Breast epithelium (tissue), 4 donors: ENCODE data around the gene TNKS1BP1. TPM values are rescaled to one million over a fixed set of nuclear protein-coding genes. Genes with fewer than 3 reads are reported as not detected.

Experiments used
- DNase-seq, 2 donors: peaks; one replicate each; pipeline ENCODE4 v3.0.0-alpha.2; 2019; ENCODE audit warnings: low spot score in 2 of 2
- H3K27ac ChIP-seq, 2 donors: fragments of 200-600 bp; sonication (generic) in 1 of 2; one replicate each; pipeline ENCODE4 v1.5.1; 2016 to 2019; ENCODE audit warnings: mild to moderate bottlenecking in 1 of 2
- H3K27me3 ChIP-seq, 2 donors: fragments of 200-600 bp; sonication (generic) in 1 of 2; one replicate each; pipeline versions ENCODE4 v1.5.1 to v1.6.0; 2017 to 2019; ENCODE audit warnings: control low read depth in 1 of 2, mild to moderate bottlenecking in 1 of 2
- H3K36me3 ChIP-seq: fragments of 200-600 bp; one replicate; pipeline ENCODE4 v1.5.1; 2019
- H3K4me1 ChIP-seq, 2 donors: fragments of 200-600 bp; sonication (generic); one replicate each; pipeline ENCODE4 v1.5.1; 2016 to 2019; ENCODE audit warnings: control low read depth in 1 of 2
- H3K4me3 ChIP-seq, 3 donors: fragments of 200-600 bp; sonication (generic); 1 replicate in 2 of 3; 2 replicates in 1 of 3; pipeline ENCODE4 v1.5.1; 2016 to 2019; ENCODE audit warnings: mild to moderate bottlenecking in 3 of 3, moderate library complexity in 2 of 3
- H3K9me3 ChIP-seq, 2 donors: fragments of 200-600 bp; sonication (generic) in 1 of 2; one replicate each; pipeline ENCODE4 v1.5.1; 2016 to 2019; ENCODE audit warnings: control low read depth in 1 of 2
- CTCF ChIP-seq, 3 donors: fragments of 450-650 bp; IDR thresholded peaks; one replicate each; pipeline ENCODE4 v1.5.1; 2016 to 2017; ENCODE audit warnings: antibody characterized with exemption in 3 of 3, mild to moderate bottlenecking in 3 of 3, moderate library complexity in 3 of 3
- POLR2A ChIP-seq: fragments of 450-650 bp; IDR thresholded peaks from one replicate; pipeline ENCODE4 v1.6.1; 2016; ENCODE audit warnings: antibody characterized with exemption, mild to moderate bottlenecking, moderate library complexity
- POLR2AphosphoS5 ChIP-seq, 3 donors: sonication (generic); formaldehyde crosslinking; IDR thresholded peaks; one replicate each; pipeline ENCODE4 v1.6.1; 2017; ENCODE audit warnings: antibody characterized with exemption in 3 of 3
- intact Hi-C: fragments of 100-400 bp; cut with DNase I; formaldehyde crosslinking; loops from one replicate; pipeline ENCODE4 v1.15.1; 2023; ENCODE audit warnings: low total_unique reads
- total RNA-seq, 3 donors: library from RNA; depleted of rRNA; stranded (reverse); fragments of >200 nt; gene quantifications; one replicate each; pipeline ENCODE4 v1.1.0, GENCODE V29; 2016

Gene TNKS1BP1
- total RNA-seq, 3 donors from 2014 or later: 79.3 to 111 (median 82.7) TPM

DNA sequence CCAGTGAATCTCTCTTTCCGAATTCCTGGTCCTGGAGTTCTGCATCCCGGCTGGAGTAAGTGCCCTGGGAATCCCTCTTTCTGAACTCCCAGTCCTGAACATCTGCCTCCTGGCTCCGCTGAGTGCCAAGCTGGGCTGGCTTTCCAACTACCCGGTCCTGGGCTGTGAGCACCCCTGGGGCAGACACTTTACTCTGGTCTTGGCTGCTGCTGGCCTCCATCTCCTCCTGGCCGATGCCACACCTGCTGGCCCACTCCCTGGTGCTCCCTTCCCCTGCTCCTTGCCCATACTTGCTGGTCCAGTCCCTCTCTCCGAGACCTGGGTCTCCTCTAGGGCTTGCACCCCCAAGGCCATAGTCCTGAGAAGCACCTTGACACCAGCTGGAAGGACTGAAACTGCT is 14.7 kb downstream of the TNKS1BP1 start:
- DNase-seq: no peak
- intact Hi-C loops: no loop called here
- H3K9me3 ChIP-seq: no peaks in the 10 kb centered on the region
- H3K36me3 ChIP-seq: no peaks in the 10 kb centered on the region
- H3K27ac ChIP-seq: peak overlapping the region; percentile 86 to 92
- no peaks in the 10 kb centered on the region for H3K27me3 ChIP-seq
- peak overlapping the region; percentile 49 to 71 (median 49) for H3K4me3 ChIP-seq
- no peak for TF ChIP-seq POLR2AphosphoS5 (IDR thresholded peaks at IDR 0.05)
- no peak for TF ChIP-seq POLR2A
- no peak for TF ChIP-seq CTCF (IDR thresholded peaks at IDR 0.05)
- H3K4me1 ChIP-seq: peaks cover 26 to 46% of the 10 kb centered on the region in 2 donors

DNA sequence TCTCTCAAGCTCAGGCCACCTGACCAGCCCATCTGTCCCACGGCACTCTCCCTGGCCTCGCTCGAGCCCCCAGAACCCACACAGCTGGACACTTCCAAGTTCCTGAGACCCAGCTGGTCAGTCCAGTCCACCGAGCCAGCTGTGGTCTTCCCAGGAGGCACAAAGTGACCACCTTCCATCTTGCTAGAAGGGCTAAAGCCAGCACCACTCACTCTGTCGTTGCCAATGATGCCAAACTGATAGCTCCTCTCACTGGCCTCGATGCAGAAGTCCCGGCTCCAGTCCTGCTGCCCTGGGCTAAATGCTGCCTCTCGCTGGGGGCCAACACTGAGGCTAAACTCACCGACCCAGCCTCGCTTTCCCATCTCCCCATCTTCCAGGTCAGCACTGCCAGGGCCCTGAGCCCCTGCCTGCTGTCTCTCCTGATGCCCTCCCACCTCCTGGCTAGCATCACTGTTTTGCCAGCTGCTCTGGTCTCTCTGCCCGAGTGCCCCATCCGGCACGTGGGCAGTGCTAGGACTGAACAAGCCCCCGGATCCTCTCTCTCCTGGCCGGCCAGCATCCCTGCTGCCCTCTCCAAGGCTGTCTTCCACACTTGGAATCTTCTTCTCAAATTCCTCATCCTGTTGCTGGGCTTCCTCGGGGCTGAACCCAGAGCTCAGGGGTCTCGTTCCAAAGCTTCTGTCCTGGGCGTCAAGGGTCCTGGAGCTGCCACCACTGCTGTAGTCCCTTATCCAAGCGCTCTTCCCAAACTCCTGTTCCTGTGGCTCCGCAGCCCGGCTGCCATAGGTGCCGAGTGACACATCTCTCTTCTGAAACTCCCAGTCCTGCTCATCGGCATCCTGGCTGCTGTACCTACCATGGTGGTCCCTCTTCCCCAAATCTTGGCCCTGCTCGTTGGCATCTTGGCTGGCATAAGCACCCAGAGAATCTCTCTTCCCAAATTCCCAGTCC is 15.4 kb downstream of the TNKS1BP1 start:
- H3K4me1 ChIP-seq: peaks cover 27 to 47% of the 10 kb centered on the region in 2 donors
- intact Hi-C loops: no loop called here
- peak overlapping the region; percentile 86 to 92 for H3K27ac ChIP-seq
- H3K36me3 ChIP-seq: no peaks in the 10 kb centered on the region
- no peaks in the 10 kb centered on the region for H3K9me3 ChIP-seq
- H3K4me3 ChIP-seq: peak overlapping the region in 1 of 3 donors; percentile 39
- H3K27me3 ChIP-seq: no peaks in the 10 kb centered on the region
- TF ChIP-seq CTCF (IDR thresholded peaks at IDR 0.05) (no peak), POLR2A (no peak), POLR2AphosphoS5 (IDR thresholded peaks at IDR 0.05) (no peak)
- DNase-seq: no peak

GRCh38 chr11:57308426-57309060 is 16.2 kb downstream of the TNKS1BP1 start:
- intact Hi-C loops: no loop called here
- peak overlapping the region; percentile 86 to 92 for H3K27ac ChIP-seq
- H3K36me3 ChIP-seq: no peaks in the 10 kb centered on the region
- TF ChIP-seq CTCF (IDR thresholded peaks at IDR 0.05): no peak
- TF ChIP-seq POLR2AphosphoS5 (IDR thresholded peaks at IDR 0.05): no peak
- no peak for TF ChIP-seq POLR2A
- peaks cover 30 to 51% of the 10 kb centered on the region in 2 donors for H3K4me1 ChIP-seq
- peak overlapping the region in 1 of 3 donors; percentile 39 for H3K4me3 ChIP-seq
- no peak for DNase-seq
- H3K27me3 ChIP-seq: no peaks in the 10 kb centered on the region
- H3K9me3 ChIP-seq: no peaks in the 10 kb centered on the region

- no peak for DNase-seq
- H3K27ac ChIP-seq: peak overlapping the region in 1 of 2 donors; percentile 92
These were observed 17.0 kb downstream of the TNKS1BP1 start for GRCh38 chr11:57307666-57308270.

More at GRCh38 chr11:57307666-57308270, 17.0 kb downstream of the TNKS1BP1 start:
- H3K36me3 ChIP-seq: no peaks in the 10 kb centered on the region
- H3K4me3 ChIP-seq: peak overlapping the region in 1 of 3 donors; percentile 39
- no peaks in the 10 kb centered on the region for H3K27me3 ChIP-seq
- intact Hi-C loops: no loop called here
- no peaks in the 10 kb centered on the region for H3K9me3 ChIP-seq
- H3K4me1 ChIP-seq: peaks cover 30 to 48% of the 10 kb centered on the region in 2 donors
- TF ChIP-seq POLR2A (no peak), POLR2AphosphoS5 (IDR thresholded peaks at IDR 0.05) (no peak), CTCF (IDR thresholded peaks at IDR 0.05) (no peak)
